ENCODE data around the gene SAMD8.

- TF ChIP-seq CTCF (IDR thresholded peaks at IDR 0.05; ENCODE audit: insufficient read depth, low read length, poor library complexity, severe bottlenecking) (no peak), EZH2phosphoT487 (conservative IDR thresholded peaks at IDR 0.05; ENCODE audit: low read length) (no peak)
Observed at GRCh38 chr10:75203724-75204123, 92.3 kb downstream of the SAMD8 start.
